Osteocyte (in vitro differentiated cells): Measurements from ENCODE around the gene RNASEH2A. TPM values are rescaled to one million over a fixed set of nuclear protein-coding genes. Genes with fewer than 3 reads are reported as not detected.

Experiments
- DNase-seq: peaks from one replicate; pipeline ENCODE4 v3.0.0; 2021; ENCODE audit warnings: mixed read lengths; ENCODE audit not compliant: unreplicated experiment; ENCODE audit errors: extremely low spot score
- H3K27ac Mint-ChIP-seq: one replicate; pipeline ENCODE4 v1.8.0; 2021; ENCODE audit warnings: mild to moderate bottlenecking, mixed read lengths; ENCODE audit not compliant: unreplicated experiment
- H3K27me3 Mint-ChIP-seq: one replicate; pipeline ENCODE4 v1.8.0; 2021; ENCODE audit warnings: mixed read lengths; ENCODE audit not compliant: unreplicated experiment
- H3K36me3 Mint-ChIP-seq: one replicate; pipeline ENCODE4 v1.8.0; 2021; ENCODE audit warnings: mixed read lengths; ENCODE audit not compliant: unreplicated experiment
- H3K4me1 Mint-ChIP-seq: one replicate; pipeline ENCODE4 v1.8.0; 2021; ENCODE audit warnings: mixed read lengths; ENCODE audit not compliant: unreplicated experiment
- H3K4me3 Mint-ChIP-seq: one replicate; pipeline ENCODE4 v1.8.0; 2021; ENCODE audit warnings: mild to moderate bottlenecking, moderate library complexity, mixed read lengths; ENCODE audit not compliant: unreplicated experiment
- H3K9me3 Mint-ChIP-seq: one replicate; pipeline ENCODE4 v1.8.0; 2021; ENCODE audit warnings: mixed read lengths; ENCODE audit not compliant: unreplicated experiment
- CTCF ChIP-seq: fragments of 200-600 bp; sonication (generic); IDR thresholded peaks from 2 replicates; pipeline ENCODE4 v1.5.0; 2021; ENCODE audit warnings: antibody characterized with exemption, mild to moderate bottlenecking, moderate library complexity
- total RNA-seq: library from RNA; stranded (reverse); gene quantifications from 2 replicates; pipeline ENCODE4 v1.2.1, GENCODE V29; 2021

RNASEH2A gene
- total RNA-seq, 1 donor from 2014 or later, result 7.6 TPM

GRCh38 chr19:12821761-12822160, 15.4 kb downstream of the RNASEH2A start:
- no peak overlapping the region for H3K27ac Mint-ChIP-seq
- TF ChIP-seq CTCF, result no peak

GRCh38 chr19:12825254-12826131, 19.1 kb downstream of the RNASEH2A start:
- no peak for DNase-seq
- Mint-ChIP-seq H3K4me1 (peaks cover 5% of the 10 kb centered on the region), H3K27ac (no peak overlapping the region), H3K36me3 (peaks cover 2% of the 10 kb centered on the region), H3K27me3 (peaks cover 30% of the 10 kb centered on the region), H3K4me3 (no peak overlapping the region), H3K9me3 (peaks cover 7% of the 10 kb centered on the region)
- TF ChIP-seq CTCF, result peak; percentile 59

More at GRCh38 chr19:12821761-12822160, 15.4 kb downstream of the RNASEH2A start:
- H3K9me3 Mint-ChIP-seq, result peaks cover 7% of the 10 kb centered on the region
- no peak overlapping the region for H3K4me3 Mint-ChIP-seq
- H3K36me3 Mint-ChIP-seq, result no peaks in the 10 kb centered on the region
- H3K4me1 Mint-ChIP-seq, result peaks cover 5% of the 10 kb centered on the region
- no peak for DNase-seq
- peaks cover 13% of the 10 kb centered on the region for H3K27me3 Mint-ChIP-seq

GRCh38 chr19:12828494-12828893, 22.1 kb downstream of the RNASEH2A start:
- Mint-ChIP-seq H3K4me1 (peaks cover 10% of the 10 kb centered on the region), H3K27me3 (peaks cover 50% of the 10 kb centered on the region), H3K4me3 (no peak overlapping the region), H3K36me3 (peaks cover 2% of the 10 kb centered on the region), H3K27ac (no peak overlapping the region), H3K9me3 (no peaks in the 10 kb centered on the region)
- no peak for DNase-seq
- no peak for TF ChIP-seq CTCF

GRCh38 chr19:12833418-12833737, 27.0 kb downstream of the RNASEH2A start:
- H3K36me3 Mint-ChIP-seq, result no peaks in the 10 kb centered on the region
- no peak for DNase-seq
- no peaks in the 10 kb centered on the region for H3K9me3 Mint-ChIP-seq
- H3K27me3 Mint-ChIP-seq, result peaks cover 69% of the 10 kb centered on the region
- H3K27ac Mint-ChIP-seq, result no peak overlapping the region
- H3K4me1 Mint-ChIP-seq, result peaks cover 10% of the 10 kb centered on the region
- TF ChIP-seq CTCF, result no peak
- no peak overlapping the region for H3K4me3 Mint-ChIP-seq

GRCh38 chr19:12833738-12834565, 27.6 kb downstream of the RNASEH2A start:
- H3K4me3 Mint-ChIP-seq, result peak overlapping the region; percentile 58

More at GRCh38 chr19:12833738-12834565, 27.6 kb downstream of the RNASEH2A start:
- DNase-seq, result no peak
- Mint-ChIP-seq H3K27ac (no peak overlapping the region), H3K9me3 (no peaks in the 10 kb centered on the region), H3K4me1 (peaks cover 12% of the 10 kb centered on the region), H3K27me3 (peaks cover 69% of the 10 kb centered on the region), H3K36me3 (no peaks in the 10 kb centered on the region)
- TF ChIP-seq CTCF, result no peak
